Skeletal muscle tissue (tissue), 4 donors: ENCODE measurements around the gene SREK1IP1. TPM values are rescaled to one million over a fixed set of nuclear protein-coding genes. Genes with fewer than 3 reads are reported as not detected.

Source experiments
- H3K27ac ChIP-seq: one replicate; pipeline ENCODE4 v1.7.0; 2013; ENCODE audit warnings: mild to moderate bottlenecking, low read depth, low read length, inconsistent platforms
- H3K27me3 ChIP-seq, 3 donors: one replicate each; pipeline ENCODE4 v1.7.0; 2013; ENCODE audit warnings: low read length in 3 of 3; ENCODE audit not compliant: control insufficient read depth in 3 of 3, insufficient read depth in 3 of 3
- H3K36me3 ChIP-seq, 3 donors: one replicate each; pipeline ENCODE4 v1.7.0; 2013; ENCODE audit warnings: low read length in 3 of 3; ENCODE audit not compliant: control insufficient read depth in 3 of 3, insufficient read depth in 3 of 3
- H3K4me1 ChIP-seq, 3 donors: one replicate each; pipeline ENCODE4 v1.7.0; 2013; ENCODE audit warnings: low read length in 3 of 3, mild to moderate bottlenecking in 3 of 3; ENCODE audit not compliant: control insufficient read depth in 3 of 3, insufficient read depth in 3 of 3
- H3K4me3 ChIP-seq, 3 donors: one replicate each; pipeline ENCODE4 v1.7.0; 2013; ENCODE audit warnings: low read length in 3 of 3
- H3K9ac ChIP-seq, 3 donors: one replicate each; pipeline ENCODE4 v1.7.0; 2013; ENCODE audit warnings: low read length in 3 of 3, mild to moderate bottlenecking in 3 of 3, moderate library complexity in 2 of 3, low read depth in 1 of 3
- H3K9me3 ChIP-seq, 3 donors: one replicate each; pipeline ENCODE4 v1.7.0; 2013; ENCODE audit warnings: low read length in 3 of 3; ENCODE audit not compliant: control insufficient read depth in 3 of 3
- total RNA-seq: library from RNA; depleted of rRNA; stranded (reverse); fragments of >200 nt; gene quantifications from one replicate; pipeline ENCODE4 v1.2.3, GENCODE V29; 2014
- donor health status: Osteomylitis.

SREK1IP1 gene
- total RNA-seq, 1 donor from 2014 or later, result 5.7 TPM

- Histone ChIP-seq H3K27me3 (no peaks in the 10 kb centered on the region), H3K4me1 (no peaks in the 10 kb centered on the region), H3K27ac (no peak overlapping the region), H3K36me3 (peaks cover 2 to 4% (median 3%) of the 10 kb centered on the region in 3 donors), H3K9me3 (no peaks in the 10 kb centered on the region), H3K4me3 (no peak overlapping the region), H3K9ac (no peak overlapping the region)
Measured at GRCh38 chr5:64792469-64792868, 24.0 kb upstream of the SREK1IP1 start.

DNA sequence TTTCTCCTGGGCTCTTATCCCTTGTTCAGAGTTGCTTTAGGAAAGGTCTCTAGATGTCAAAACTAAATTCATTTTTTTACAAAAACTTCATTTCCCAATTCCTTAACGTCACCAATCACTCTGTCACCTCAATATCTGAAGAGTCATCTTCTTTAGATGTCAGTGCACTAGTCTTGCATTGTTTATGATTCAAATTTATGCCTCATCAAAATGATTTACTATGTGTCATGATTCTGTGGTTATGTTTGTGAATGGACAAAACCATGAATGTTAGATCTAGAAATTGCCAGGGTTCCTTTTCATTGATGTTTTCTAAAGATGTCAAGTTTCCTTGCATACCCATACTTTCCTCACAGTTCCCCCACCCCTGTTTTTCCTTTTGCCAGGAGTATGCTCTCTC is 21.7 kb upstream of the SREK1IP1 start:
- Histone ChIP-seq H3K9ac (no peak overlapping the region), H3K4me1 (no peaks in the 10 kb centered on the region), H3K4me3 (no peak overlapping the region), H3K9me3 (no peaks in the 10 kb centered on the region), H3K27ac (no peak overlapping the region), H3K27me3 (no peaks in the 10 kb centered on the region), H3K36me3 (peaks cover 6 to 9% (median 8%) of the 10 kb centered on the region in 3 donors)

DNA sequence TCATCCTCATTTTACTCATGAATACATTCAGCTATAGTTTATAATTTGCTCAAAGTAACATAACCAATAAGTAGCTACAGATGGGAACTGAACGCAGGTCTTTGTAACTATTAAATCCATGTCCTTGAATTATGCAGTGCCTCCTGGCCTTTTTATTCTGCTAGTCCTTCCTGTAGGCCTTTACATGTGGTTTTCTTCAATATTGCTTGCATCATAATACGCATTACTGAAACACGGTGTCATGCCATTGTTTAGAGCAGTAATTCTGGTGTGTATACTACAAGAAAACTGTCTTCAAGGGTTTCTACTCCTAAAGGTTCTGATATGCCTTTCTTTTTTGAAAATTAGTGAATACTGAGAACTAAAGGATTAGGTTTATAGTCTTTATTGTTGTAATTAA is 21.0 kb upstream of the SREK1IP1 start:
- no peaks in the 10 kb centered on the region for H3K9me3 ChIP-seq
- H3K9ac ChIP-seq, result no peak overlapping the region
- H3K36me3 ChIP-seq, result peaks cover 6 to 9% (median 8%) of the 10 kb centered on the region in 3 donors
- H3K4me3 ChIP-seq, result no peak overlapping the region
- H3K4me1 ChIP-seq, result no peaks in the 10 kb centered on the region
- no peaks in the 10 kb centered on the region for H3K27me3 ChIP-seq
- H3K27ac ChIP-seq, result no peak overlapping the region

DNA sequence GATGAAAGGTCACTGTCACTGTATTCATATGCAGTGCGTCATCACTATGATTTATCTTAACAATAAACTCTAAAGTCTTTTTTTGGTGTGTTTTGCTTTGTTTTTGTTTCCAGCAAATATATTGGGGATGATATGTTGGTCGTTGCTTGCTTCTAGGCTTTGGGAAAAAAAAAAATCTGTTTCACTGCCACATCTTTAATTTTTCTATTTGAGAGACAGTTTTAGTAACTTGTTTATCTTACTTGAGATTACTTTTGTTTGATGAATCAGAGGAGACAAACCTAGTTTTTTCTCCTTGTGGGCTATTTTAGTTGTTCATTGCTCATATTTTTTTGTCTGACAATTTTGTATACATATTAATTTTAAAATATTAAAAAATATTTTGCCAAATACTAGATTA is 19.7 kb upstream of the SREK1IP1 start:
- no peak overlapping the region for H3K4me3 ChIP-seq
- no peaks in the 10 kb centered on the region for H3K4me1 ChIP-seq
- H3K27ac ChIP-seq, result no peak overlapping the region
- no peak overlapping the region for H3K9ac ChIP-seq
- H3K9me3 ChIP-seq, result no peaks in the 10 kb centered on the region
- H3K27me3 ChIP-seq, result no peaks in the 10 kb centered on the region
- H3K36me3 ChIP-seq, result peaks cover 6 to 12% (median 8%) of the 10 kb centered on the region in 3 donors

DNA sequence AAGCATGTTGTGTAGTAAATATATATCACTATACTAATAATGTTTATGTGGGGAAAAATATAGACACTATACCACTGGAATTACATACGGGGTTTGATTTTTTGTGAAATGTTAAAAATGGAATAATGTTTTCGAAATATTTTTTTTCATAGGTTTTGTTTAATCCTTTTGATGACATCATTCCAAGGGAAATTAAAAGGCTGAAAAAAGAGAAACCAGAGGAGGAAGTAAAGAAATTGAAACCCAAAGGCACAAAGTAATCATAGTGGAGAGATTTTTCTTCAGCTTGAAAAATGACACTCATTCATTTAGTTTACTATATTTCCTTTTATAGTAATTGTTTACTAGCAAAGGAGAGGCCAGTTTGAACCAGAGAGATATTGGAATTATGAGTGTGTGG is 17.9 kb upstream of the SREK1IP1 start:
- H3K4me1 ChIP-seq, result no peaks in the 10 kb centered on the region
- H3K27me3 ChIP-seq, result no peaks in the 10 kb centered on the region
- H3K9me3 ChIP-seq, result no peaks in the 10 kb centered on the region
- no peak overlapping the region for H3K4me3 ChIP-seq
- no peak overlapping the region for H3K9ac ChIP-seq
- H3K36me3 ChIP-seq, result peaks cover 6 to 12% (median 8%) of the 10 kb centered on the region in 3 donors
- no peak overlapping the region for H3K27ac ChIP-seq

- H3K27ac ChIP-seq, result no peak overlapping the region
- H3K27me3 ChIP-seq, result no peaks in the 10 kb centered on the region
- no peak overlapping the region for H3K9ac ChIP-seq
- H3K9me3 ChIP-seq, result no peaks in the 10 kb centered on the region
- H3K36me3 ChIP-seq, result peaks cover 6 to 9% (median 7%) of the 10 kb centered on the region in 3 donors
- H3K4me1 ChIP-seq, result no peaks in the 10 kb centered on the region
- no peak overlapping the region for H3K4me3 ChIP-seq
Measured at GRCh38 chr5:64784451-64785025, 16.0 kb upstream of the SREK1IP1 start.

DNA sequence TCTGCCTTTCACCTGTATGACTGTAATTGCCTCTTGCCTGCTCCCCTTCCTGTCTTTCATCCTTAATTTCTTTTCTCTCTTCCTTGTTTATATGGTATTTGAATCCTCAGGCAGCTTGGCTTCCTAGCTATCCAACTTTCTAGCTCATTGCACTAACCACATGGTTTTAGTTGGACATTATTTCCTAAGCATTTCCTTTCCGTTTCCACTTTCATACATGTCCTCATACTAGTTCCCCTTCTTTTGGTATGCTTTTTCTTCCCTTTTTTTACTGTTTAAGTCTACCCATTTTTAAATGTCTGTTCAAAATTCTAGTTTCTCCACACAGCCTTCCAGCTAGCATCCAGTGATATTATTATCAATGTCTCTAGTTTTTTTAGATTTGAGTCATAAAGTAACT is 6.8 kb upstream of the SREK1IP1 start:
- Histone ChIP-seq H3K27me3 (no peaks in the 10 kb centered on the region), H3K4me3 (no peak overlapping the region), H3K36me3 (peaks cover 0 to 5% (median 4%) of the 10 kb centered on the region in 3 donors), H3K9me3 (no peaks in the 10 kb centered on the region), H3K4me1 (peaks cover 0 to 6% (median 0%) of the 10 kb centered on the region in 3 donors), H3K27ac (no peak overlapping the region), H3K9ac (no peak overlapping the region)

DNA sequence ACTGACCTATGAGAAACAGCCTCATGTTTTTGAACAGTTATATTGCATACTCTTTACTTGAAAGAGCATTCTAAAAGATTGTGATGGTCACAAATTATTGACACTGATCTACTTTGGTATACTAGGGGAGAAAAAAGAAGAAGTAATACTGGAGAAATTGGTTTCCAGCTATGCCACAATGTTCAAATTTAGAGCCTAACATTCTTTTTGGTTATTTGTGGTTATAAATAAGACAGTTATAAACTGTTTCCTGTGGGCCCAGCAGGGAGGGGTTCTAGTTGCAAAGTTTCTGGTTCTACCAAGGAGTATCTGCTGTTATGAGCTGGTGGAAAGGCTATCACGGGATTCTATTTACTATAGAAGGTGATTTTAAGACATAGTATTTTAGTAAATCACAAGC is 5.0 kb upstream of the SREK1IP1 start:
- Histone ChIP-seq H3K27ac (no peak overlapping the region), H3K9ac (no peak overlapping the region), H3K4me1 (peaks cover 3 to 17% (median 7%) of the 10 kb centered on the region in 3 donors), H3K27me3 (no peaks in the 10 kb centered on the region), H3K4me3 (no peak overlapping the region), H3K36me3 (peaks cover 0 to 5% (median 4%) of the 10 kb centered on the region in 3 donors), H3K9me3 (no peaks in the 10 kb centered on the region)

DNA sequence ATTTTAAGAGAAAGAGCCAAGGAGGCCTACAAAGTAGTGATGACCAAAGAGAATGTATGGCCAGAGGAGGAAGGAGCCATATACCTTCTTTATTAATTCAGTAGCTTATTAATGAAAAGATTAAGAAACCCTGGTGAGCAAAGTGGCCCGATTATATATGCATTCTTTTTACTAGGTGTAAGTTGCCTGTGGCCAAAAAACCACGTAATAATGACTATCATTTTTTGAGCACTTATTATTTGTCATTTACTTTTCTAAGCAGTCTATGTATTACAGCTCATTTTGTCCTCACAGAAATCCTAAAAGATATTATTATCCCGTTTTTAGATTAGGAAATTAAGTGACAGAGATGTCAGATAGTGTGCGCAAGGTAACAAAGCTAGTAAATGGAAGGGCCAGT is 3.2 kb upstream of the SREK1IP1 start:
- Histone ChIP-seq H3K36me3 (peaks cover 0 to 5% (median 4%) of the 10 kb centered on the region in 3 donors), H3K27ac (no peak overlapping the region), H3K4me1 (peaks cover 10 to 29% (median 18%) of the 10 kb centered on the region in 3 donors), H3K9me3 (no peaks in the 10 kb centered on the region), H3K4me3 (no peak overlapping the region), H3K27me3 (no peaks in the 10 kb centered on the region), H3K9ac (no peak overlapping the region)

- H3K4me3 ChIP-seq, result peak overlapping the region; percentile 92 to 95 (median 95)
- H3K9ac ChIP-seq, result no peak overlapping the region
- H3K9me3 ChIP-seq, result no peaks in the 10 kb centered on the region
- H3K27me3 ChIP-seq, result no peaks in the 10 kb centered on the region
- peaks cover 0 to 3% (median under 1%) of the 10 kb centered on the region in 3 donors for H3K36me3 ChIP-seq
- H3K4me1 ChIP-seq, result peaks cover 18 to 39% (median 29%) of the 10 kb centered on the region in 3 donors
- no peak overlapping the region for H3K27ac ChIP-seq
Measured at GRCh38 chr5:64769855-64770254, 1.4 kb upstream of the SREK1IP1 start.
